Pulmonary artery endothelial cell (primary cell): ENCODE measurements around the gene CNOT8. TPM values are rescaled to one million over a fixed set of nuclear protein-coding genes. Genes with fewer than 3 reads are reported as not detected.

Experiments
- DNase-seq: peaks from one replicate; pipeline ENCODE4 v3.0.0-alpha.2; 2011; ENCODE audit warnings: low read depth, low spot score
- total RNA-seq: library from RNA; depleted of rRNA; stranded (reverse); fragments of >200 nt; gene quantifications from 2 replicates; pipeline ENCODE4 v1.2.3, GENCODE V29; 2014

The CNOT8 gene
- total RNA-seq, 1 donor from 2014 or later, result 74.1 TPM

GRCh38 chr5:154916874-154917273 is 58.4 kb downstream of the CNOT8 start:
- DNase-seq, result no peak

GRCh38 chr5:154917757-154918156 is 59.3 kb downstream of the CNOT8 start:
- DNase-seq, result no peak

- DNase-seq, result no peak
Observed at GRCh38 chr5:154923441-154924430, 65.3 kb downstream of the CNOT8 start.

Other genes with a start within 250 kb of the CNOT8 start
- gene LARP1, start 103.2 kb upstream of the CNOT8 start, total RNA-seq, result 54.3 and 72.1 TPM in 2 replicates
- gene FAXDC2, start 8.0 kb upstream of the CNOT8 start, total RNA-seq, result 1.5 and 5.0 TPM in 2 replicates
- 21.5 and 38.3 TPM in 2 replicates for gene GEMIN5, start 79.6 kb downstream of the CNOT8 start, total RNA-seq
- 54.3 and 62.6 TPM in 2 replicates for gene MRPL22, start 82.4 kb downstream of the CNOT8 start, total RNA-seq
- gene KIF4B, start 155.1 kb downstream of the CNOT8 start, total RNA-seq, result 0.13 and 0.21 TPM in 2 replicates